Fibroblast of lung (primary cell): ENCODE results near the gene MACROD2.

Experiments
- CTCF ChIP-seq, 2 donors: IDR thresholded peaks in 1 of 2; conservative IDR thresholded peaks in 1 of 2; 1 replicate in 1 of 2; 2 replicates in 1 of 2; pipeline ENCODE4 v1.5.1; 2011 to 2012; ENCODE audit warnings: low read length in 2 of 2, control low read depth in 1 of 2, inconsistent platforms in 1 of 2, low read depth in 1 of 2, mild to moderate bottlenecking in 1 of 2
- EZH2 ChIP-seq: IDR thresholded peaks from 2 replicates; pipeline ENCODE4 v1.5.1; 2012; ENCODE audit warnings: low read length, control low read depth, mild to moderate bottlenecking; ENCODE audit errors: missing control alignments

- TF ChIP-seq CTCF (conservative IDR thresholded peaks at IDR 0.05 in 1 of 2, IDR thresholded peaks at IDR 0.05 in 1 of 2; ENCODE audit: low read depth in 1 of 2, low read length in 2 of 2) = no peak
- TF ChIP-seq EZH2 = no peak
Observed at GRCh38 chr20:14284443-14284842, 289.1 kb downstream of the MACROD2 start.
